HEK293 (cell line): ENCODE measurements around the gene CAB39.

ENCODE experiments used
- CTCF ChIP-seq: fragments of 450-650 bp; formaldehyde crosslinking; IDR thresholded peaks from 2 replicates; pipeline ENCODE4 v1.5.1; 2016; ENCODE audit warnings: missing biosample characterization, missing genetic modification characterization
- MZF1 ChIP-seq: fragments of 450-650 bp; formaldehyde crosslinking; IDR thresholded peaks from 2 replicates; pipeline ENCODE4 v1.5.1; 2017; ENCODE audit warnings: missing biosample characterization, missing genetic modification characterization, borderline replicate concordance
- PRDM10 ChIP-seq: fragments of 450-650 bp; formaldehyde crosslinking; IDR thresholded peaks from 2 replicates; pipeline ENCODE4 v1.5.1; 2016; ENCODE audit warnings: missing biosample characterization, missing genetic modification characterization
- PRDM2 ChIP-seq: fragments of 450-650 bp; formaldehyde crosslinking; IDR thresholded peaks from 2 replicates; pipeline ENCODE4 v1.5.1; 2016; ENCODE audit warnings: missing biosample characterization, missing genetic modification characterization, borderline replicate concordance
- PRDM6 ChIP-seq: fragments of 450-650 bp; formaldehyde crosslinking; IDR thresholded peaks from 2 replicates; pipeline ENCODE4 v1.5.1; 2017; ENCODE audit warnings: missing biosample characterization, missing genetic modification characterization
- ZBTB49 ChIP-seq: fragments of 450-650 bp; formaldehyde crosslinking; IDR thresholded peaks from 2 replicates; pipeline ENCODE4 v1.5.1; 2016; ENCODE audit warnings: missing biosample characterization, missing genetic modification characterization, low read depth
- ZIC2 ChIP-seq: fragments of 450-650 bp; formaldehyde crosslinking; IDR thresholded peaks from 2 replicates; pipeline ENCODE4 v1.5.1; 2016; ENCODE audit warnings: missing biosample characterization, missing genetic modification characterization
- ZNF211 ChIP-seq: fragments of 450-650 bp; formaldehyde crosslinking; IDR thresholded peaks from 2 replicates; pipeline ENCODE4 v1.5.1; 2016; ENCODE audit warnings: low read depth, missing biosample characterization, missing genetic modification characterization
- ZNF274 ChIP-seq, 2 experiments: fragments of 200-500 bp in 1 of 2; fragments of 450-650 bp in 1 of 2; sonication (Bioruptor generic) in 1 of 2; formaldehyde crosslinking in 1 of 2; IDR thresholded peaks; 2 replicates each; pipeline versions ENCODE4 v1.5.1 to v1.6.1; 2014 to 2016; ENCODE audit warnings: borderline replicate concordance in 1 of 2, inconsistent platforms in 1 of 2, low read length in 1 of 2, missing biosample characterization in 1 of 2, missing genetic modification characterization in 1 of 2
- ZNF280C ChIP-seq: fragments of 450-650 bp; formaldehyde crosslinking; IDR thresholded peaks from 2 replicates; pipeline ENCODE4 v1.5.1; 2016; ENCODE audit warnings: missing biosample characterization, missing genetic modification characterization
- ZNF391 ChIP-seq: fragments of 450-650 bp; formaldehyde crosslinking; IDR thresholded peaks from 2 replicates; pipeline ENCODE4 v1.5.1; 2016; ENCODE audit warnings: low read depth, missing biosample characterization, missing genetic modification characterization, borderline replicate concordance
- ZNF398 ChIP-seq: fragments of 450-650 bp; formaldehyde crosslinking; IDR thresholded peaks from 2 replicates; pipeline ENCODE4 v1.5.1; 2017; ENCODE audit warnings: missing biosample characterization, missing genetic modification characterization
- ZNF530 ChIP-seq: fragments of 450-650 bp; formaldehyde crosslinking; IDR thresholded peaks from 2 replicates; pipeline ENCODE4 v1.5.1; 2016; ENCODE audit warnings: low read depth, missing biosample characterization, missing genetic modification characterization
- ZNF645 ChIP-seq: fragments of 450-650 bp; formaldehyde crosslinking; IDR thresholded peaks from 2 replicates; pipeline ENCODE4; 2016; ENCODE audit warnings: missing biosample characterization, missing genetic modification characterization

GRCh38 chr2:230790981-230791380 is 78.3 kb downstream of the CAB39 start:
- TF ChIP-seq ZNF274 (IDR thresholded peaks at IDR 0.05; ENCODE audit: low read length) (no peak), ZNF274 (tag by site-specific recombination; IDR thresholded peaks at IDR 0.05; ENCODE audit: borderline replicate concordance) (no peak), ZNF645 (tag by site-specific recombination) (no peak), MZF1 (no peak), ZNF280C (no peak), ZIC2 (tag by site-specific recombination) (no peak), ZNF391 (tag by site-specific recombination) (no peak), ZNF530 (tag by site-specific recombination) (no peak), CTCF (tag by site-specific recombination) (no peak), ZNF211 (tag by site-specific recombination) (no peak), PRDM2 (tag by site-specific recombination) (no peak), ZBTB49 (tag by site-specific recombination) (no peak), PRDM10 (tag by site-specific recombination) (no peak), ZNF398 (no peak), PRDM6 (tag by site-specific recombination) (no peak)
